HepG2 (cell line): ENCODE data around the gene TLR6.
A peak's percentile ranks its signal among the peaks of the same experiment; 100 is the strongest.

Experiments
- EP300 ChIP-seq, 3 experiments: sonication (generic) in 1 of 3; formaldehyde crosslinking in 1 of 3; IDR thresholded peaks; 2 replicates each; pipeline versions ENCODE4 v1.5.1 to v1.6.1; 2011 to 2020; ENCODE audit warnings: low read depth in 2 of 3, low read length in 2 of 3, borderline replicate concordance in 1 of 3, improper control_type of control experiment in 1 of 3, mild to moderate bottlenecking in 1 of 3, missing genetic modification reagents in 1 of 3, moderate library complexity in 1 of 3
- IRF2 ChIP-seq: IDR thresholded peaks from 2 replicates; pipeline ENCODE4 v1.6.1; 2018; ENCODE audit warnings: missing genetic modification reagents, missing compliant biosample characterization
- TF ChIP-seq, protein P1 (sequence below): sonication (generic); formaldehyde crosslinking; IDR thresholded peaks from 2 replicates; pipeline ENCODE4 v1.5.0; 2020; ENCODE audit warnings: mild to moderate bottlenecking, missing genetic modification reagents, moderate library complexity

DNA sequence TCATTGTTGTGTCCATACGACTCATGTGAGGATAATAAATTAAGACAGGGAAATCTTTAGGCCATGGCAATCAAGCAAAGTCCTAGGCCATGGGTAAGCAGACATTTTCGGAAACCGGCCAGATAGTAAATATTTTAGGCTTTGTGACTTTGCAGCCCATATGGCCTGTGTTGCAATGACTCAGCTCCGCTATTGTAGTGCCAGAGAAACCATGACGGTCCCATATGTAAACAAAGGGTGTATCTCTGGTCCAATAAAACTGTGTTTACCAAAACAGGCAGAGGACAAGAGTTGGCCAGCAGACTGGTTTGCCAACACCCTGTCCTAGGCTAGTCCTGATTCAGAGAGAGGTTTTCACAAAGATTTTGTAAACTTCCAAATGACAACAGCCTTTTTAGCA lies 16.0 kb upstream of the TLR6 start:
- TF ChIP-seq, protein P1, sequence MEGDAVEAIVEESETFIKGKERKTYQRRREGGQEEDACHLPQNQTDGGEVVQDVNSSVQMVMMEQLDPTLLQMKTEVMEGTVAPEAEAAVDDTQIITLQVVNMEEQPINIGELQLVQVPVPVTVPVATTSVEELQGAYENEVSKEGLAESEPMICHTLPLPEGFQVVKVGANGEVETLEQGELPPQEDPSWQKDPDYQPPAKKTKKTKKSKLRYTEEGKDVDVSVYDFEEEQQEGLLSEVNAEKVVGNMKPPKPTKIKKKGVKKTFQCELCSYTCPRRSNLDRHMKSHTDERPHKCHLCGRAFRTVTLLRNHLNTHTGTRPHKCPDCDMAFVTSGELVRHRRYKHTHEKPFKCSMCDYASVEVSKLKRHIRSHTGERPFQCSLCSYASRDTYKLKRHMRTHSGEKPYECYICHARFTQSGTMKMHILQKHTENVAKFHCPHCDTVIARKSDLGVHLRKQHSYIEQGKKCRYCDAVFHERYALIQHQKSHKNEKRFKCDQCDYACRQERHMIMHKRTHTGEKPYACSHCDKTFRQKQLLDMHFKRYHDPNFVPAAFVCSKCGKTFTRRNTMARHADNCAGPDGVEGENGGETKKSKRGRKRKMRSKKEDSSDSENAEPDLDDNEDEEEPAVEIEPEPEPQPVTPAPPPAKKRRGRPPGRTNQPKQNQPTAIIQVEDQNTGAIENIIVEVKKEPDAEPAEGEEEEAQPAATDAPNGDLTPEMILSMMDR (CRISPR knock-in tag) = no peak
- TF ChIP-seq EP300 (IDR thresholded peaks at IDR 0.05; ENCODE audit: low read depth in 2 of 2, low read length in 2 of 2) (peak in 1 of 2 experiments; percentile 61; a peak in 1 of 4 replicates), EP300 (CRISPR knock-in tag; IDR thresholded peaks at IDR 0.05; ENCODE audit: borderline replicate concordance) (no peak), IRF2 (CRISPR knock-in tag) (peak; percentile 36; the same call in 1 of the 2 replicates)
